CD4-positive, CD25-positive, alpha-beta regulatory T cell (primary cell): ENCODE results near the gene TEAD3. TPM values are rescaled to one million over a fixed set of nuclear protein-coding genes. Genes with fewer than 3 reads are reported as not detected.
A peak's percentile ranks its signal among the peaks of the same experiment; 100 is the strongest.
"Not testable (repeated sequence)": the region's sequence is repeated elsewhere in the genome, so short reads cannot be mapped to it uniquely, and the experiment has no call there.

ENCODE experiments used
- ATAC-seq, 2 donors: fragments of 150-1000 bp; cut with Tn5 transposase; one replicate each; pipeline ENCODE4 v1.10.0; 2021; ENCODE audit warnings: low read depth in 2 of 2, moderate number of reproducible peaks in 2 of 2, moderate library complexity in 1 of 2
- DNase-seq, 3 donors: peaks; one replicate each; pipeline versions ENCODE4 v3.0.0 to v3.0.0-alpha.2; 2012 to 2022; ENCODE audit warnings: mixed read lengths in 1 of 3
- H3K27ac ChIP-seq: one replicate; pipeline ENCODE4 v1.7.0; 2013; ENCODE audit warnings: mild to moderate bottlenecking, low read length; ENCODE audit not compliant: insufficient read depth, poor library complexity, severe bottlenecking
- H3K27me3 ChIP-seq: one replicate; pipeline ENCODE4 v1.7.0; 2013; ENCODE audit warnings: low read length; ENCODE audit not compliant: control insufficient read depth, insufficient read depth
- H3K36me3 ChIP-seq: one replicate; pipeline ENCODE4 v1.7.0; 2013; ENCODE audit warnings: mild to moderate bottlenecking, low read length, moderate library complexity; ENCODE audit not compliant: control insufficient read depth, insufficient read depth
- H3K4me1 ChIP-seq: 2 replicates; pipeline ENCODE4 v1.7.0; 2013; ENCODE audit warnings: mild to moderate bottlenecking, low read length; ENCODE audit not compliant: insufficient read depth, control insufficient read depth, poor library complexity, severe bottlenecking
- H3K4me3 ChIP-seq: one replicate; pipeline ENCODE4 v1.7.0; 2013; ENCODE audit warnings: low read depth, mild to moderate bottlenecking, low read length, moderate library complexity
- H3K9me3 ChIP-seq, 2 experiments: 1 replicate in 1 of 2; 2 replicates in 1 of 2; pipeline ENCODE4 v1.7.0; 2013; ENCODE audit warnings: low read length in 2 of 2, mild to moderate bottlenecking in 1 of 2, moderate library complexity in 1 of 2; ENCODE audit not compliant: control insufficient read depth in 2 of 2
- H3K27ac Mint-ChIP-seq, 3 donors: one replicate each; pipeline ENCODE4 v1.8.0; 2020 to 2022; ENCODE audit warnings: mild to moderate bottlenecking in 3 of 3, mixed read lengths in 3 of 3, moderate library complexity in 2 of 3
- H3K27me3 Mint-ChIP-seq: one replicate; pipeline ENCODE4 v1.8.0; 2022; ENCODE audit warnings: mild to moderate bottlenecking, mixed read lengths
- H3K36me3 Mint-ChIP-seq: one replicate; pipeline ENCODE4 v1.8.0; 2020; ENCODE audit warnings: mixed read lengths
- H3K4me1 Mint-ChIP-seq, 4 donors: one replicate each; pipeline ENCODE4 v1.8.0; 2020 to 2022; ENCODE audit warnings: mixed read lengths in 4 of 4, mild to moderate bottlenecking in 1 of 4
- H3K4me3 Mint-ChIP-seq, 4 donors: one replicate each; pipeline ENCODE4 v1.8.0; 2020 to 2022; ENCODE audit warnings: mild to moderate bottlenecking in 4 of 4, mixed read lengths in 4 of 4, moderate library complexity in 3 of 4
- H3K9me3 Mint-ChIP-seq, 7 donors: one replicate each; pipeline ENCODE4 v1.8.0; 2020 to 2022; ENCODE audit warnings: mixed read lengths in 7 of 7, mild to moderate bottlenecking in 3 of 7, moderate library complexity in 2 of 7
- polyA plus RNA-seq, 4 donors: library from polyadenylated mRNA; unstranded; fragments of 300-500 nt; fragmentation: Illumina TruSeq; gene quantifications; one replicate each; pipeline ENCODE4 v1.2.3, GENCODE V29; 2021
- total RNA-seq: library from RNA; stranded (reverse); gene quantifications from one replicate; pipeline ENCODE4 v1.2.3, GENCODE V29; 2022

The TEAD3 gene
- total and polyA plus RNA-seq, 5 donors from 2014 or later, result 0.18 to 0.24 (median 0.20) TPM; not detected in 2

- Histone ChIP-seq H3K4me3 (no peak overlapping the region), H3K4me1 (peaks cover 11% of the 10 kb centered on the region), H3K36me3 (no peaks in the 10 kb centered on the region), H3K9me3 (no peaks in the 10 kb centered on the region), H3K27ac (no peak overlapping the region), H3K27me3 (no peaks in the 10 kb centered on the region)
- Mint-ChIP-seq H3K36me3 (no peaks in the 10 kb centered on the region), H3K27ac (no peak overlapping the region), H3K27me3 (peaks cover 4% of the 10 kb centered on the region), H3K4me3 (no peak overlapping the region), H3K9me3 (no peaks in the 10 kb centered on the region), H3K4me1 (peaks cover 0 to 15% (median 8%) of the 10 kb centered on the region in 4 donors)
- DNase-seq, result no peak
- ATAC-seq, result no peak
Observed at GRCh38 chr6:35518566-35519312, 21.9 kb upstream of the TEAD3 start.

GRCh38 chr6:35517978-35518377 is 21.1 kb upstream of the TEAD3 start:
- not testable (repeated sequence) for H3K27ac Mint-ChIP-seq, H3K36me3 ChIP-seq, H3K36me3 Mint-ChIP-seq, H3K4me1 Mint-ChIP-seq, H3K4me3 Mint-ChIP-seq, H3K27me3 ChIP-seq, H3K27me3 Mint-ChIP-seq, H3K4me3 ChIP-seq, H3K4me1 ChIP-seq, H3K27ac ChIP-seq, ATAC-seq, H3K9me3 ChIP-seq, H3K9me3 Mint-ChIP-seq, DNase-seq

- Histone ChIP-seq H3K4me1 (peaks cover 1% of the 10 kb centered on the region), H3K9me3 (no peaks in the 10 kb centered on the region), H3K36me3 (no peaks in the 10 kb centered on the region), H3K27ac (no peak overlapping the region), H3K4me3 (no peak overlapping the region), H3K27me3 (no peaks in the 10 kb centered on the region)
- Mint-ChIP-seq H3K36me3 (no peaks in the 10 kb centered on the region), H3K27me3 (peaks cover 9% of the 10 kb centered on the region), H3K4me3 (no peak overlapping the region), H3K27ac (no peak overlapping the region), H3K4me1 (peaks cover 0 to 5% (median 0%) of the 10 kb centered on the region in 4 donors), H3K9me3 (no peaks in the 10 kb centered on the region)
- ATAC-seq, result no peak
- no peak for DNase-seq
Observed at GRCh38 chr6:35516712-35517111, 19.8 kb upstream of the TEAD3 start.

GRCh38 chr6:35515939-35516338 is 19.1 kb upstream of the TEAD3 start:
- not testable (repeated sequence) for H3K4me3 ChIP-seq, H3K36me3 Mint-ChIP-seq, H3K36me3 ChIP-seq, H3K27me3 ChIP-seq, ATAC-seq, H3K9me3 Mint-ChIP-seq, H3K27ac ChIP-seq, H3K9me3 ChIP-seq, DNase-seq, H3K4me3 Mint-ChIP-seq, H3K4me1 ChIP-seq, H3K27ac Mint-ChIP-seq, H3K4me1 Mint-ChIP-seq
- peaks cover 12% of the 10 kb centered on the region for H3K27me3 Mint-ChIP-seq

- H3K9me3 Mint-ChIP-seq, result no peaks in the 10 kb centered on the region
- H3K4me1 ChIP-seq, result peaks cover 4% of the 10 kb centered on the region
- H3K27me3 Mint-ChIP-seq, result peaks cover 15% of the 10 kb centered on the region
Observed at GRCh38 chr6:35514587-35514986, 17.7 kb upstream of the TEAD3 start.

GRCh38 chr6:35512740-35513139 is 15.9 kb upstream of the TEAD3 start, which contains the start of gene TULP1:
Gene TULP1, minus strand, starts transcription at chr6:35512896. Its CDS starts 38 bp downstream, at chr6:35512858.
- H3K4me1 ChIP-seq, result peaks cover 4% of the 10 kb centered on the region
- H3K27me3 ChIP-seq, result peaks cover 6% of the 10 kb centered on the region
- H3K9me3 ChIP-seq, result no peaks in the 10 kb centered on the region
- no peak within 1 kb of the TSS for H3K4me3 ChIP-seq
- Mint-ChIP-seq H3K4me1 (peaks cover 0 to 5% (median under 1%) of the 10 kb centered on the region in 4 donors), H3K27ac (no peak within 1 kb of the TSS), H3K36me3 (no peaks in the 10 kb centered on the region), H3K27me3 (peaks cover 24% of the 10 kb centered on the region), H3K4me3 (no peak within 1 kb of the TSS), H3K9me3 (no peaks in the 10 kb centered on the region)
- DNase-seq, result no peak
- ATAC-seq, result no peak
- no peaks in the 10 kb centered on the region for H3K36me3 ChIP-seq
- H3K27ac ChIP-seq, result no peak within 1 kb of the TSS

More at GRCh38 chr6:35514587-35514986, 17.7 kb upstream of the TEAD3 start:
- H3K36me3 Mint-ChIP-seq, result no peaks in the 10 kb centered on the region
- H3K27ac Mint-ChIP-seq, result no peak overlapping the region
- no peaks in the 10 kb centered on the region for H3K9me3 ChIP-seq
- peak overlapping the region in 1 of 4 donors; percentile 16 for H3K4me3 Mint-ChIP-seq
- H3K4me3 ChIP-seq, result no peak overlapping the region
- no peak overlapping the region for H3K27ac ChIP-seq
- ATAC-seq, result no peak
- H3K4me1 Mint-ChIP-seq, result peaks cover 0 to 5% (median under 1%) of the 10 kb centered on the region in 4 donors
- no peaks in the 10 kb centered on the region for H3K36me3 ChIP-seq
- no peak for DNase-seq
- H3K27me3 ChIP-seq, result peaks cover 6% of the 10 kb centered on the region

GRCh38 chr6:35512006-35512405 is 15.1 kb upstream of the TEAD3 start:
- no peak overlapping the region for H3K4me3 Mint-ChIP-seq
- peaks cover 7% of the 10 kb centered on the region for H3K27me3 ChIP-seq
- no peaks in the 10 kb centered on the region for H3K9me3 Mint-ChIP-seq
- H3K4me1 ChIP-seq, result peaks cover 4% of the 10 kb centered on the region
- no peaks in the 10 kb centered on the region for H3K36me3 Mint-ChIP-seq
- peaks cover 0 to 5% (median under 1%) of the 10 kb centered on the region in 4 donors for H3K4me1 Mint-ChIP-seq
- H3K9me3 ChIP-seq, result no peaks in the 10 kb centered on the region
- no peak overlapping the region for H3K27ac Mint-ChIP-seq
- no peak for DNase-seq
- no peak overlapping the region for H3K4me3 ChIP-seq
- no peaks in the 10 kb centered on the region for H3K36me3 ChIP-seq
- no peak for ATAC-seq
- no peak overlapping the region for H3K27ac ChIP-seq
- peaks cover 24% of the 10 kb centered on the region for H3K27me3 Mint-ChIP-seq

GRCh38 chr6:35511562-35511941 is 14.7 kb upstream of the TEAD3 start:
- peaks cover 24% of the 10 kb centered on the region for H3K27me3 Mint-ChIP-seq
- no peaks in the 10 kb centered on the region for H3K36me3 ChIP-seq
- no peak overlapping the region for H3K27ac ChIP-seq
- ATAC-seq, result no peak
- H3K27ac Mint-ChIP-seq, result no peak overlapping the region
- no peak overlapping the region for H3K4me3 Mint-ChIP-seq
- peaks cover 0 to 5% (median under 1%) of the 10 kb centered on the region in 4 donors for H3K4me1 Mint-ChIP-seq
- H3K9me3 Mint-ChIP-seq, result no peaks in the 10 kb centered on the region
- no peaks in the 10 kb centered on the region for H3K36me3 Mint-ChIP-seq
- H3K4me3 ChIP-seq, result no peak overlapping the region
- peaks cover 8% of the 10 kb centered on the region for H3K27me3 ChIP-seq
- H3K9me3 ChIP-seq, result no peaks in the 10 kb centered on the region
- peaks cover 4% of the 10 kb centered on the region for H3K4me1 ChIP-seq
- DNase-seq, result no peak
